Lower leg skin (tissue), 3 donors: ENCODE data around the gene ROGDI.

ENCODE experiments used
- CTCF ChIP-seq, 3 donors: fragments of 450-650 bp; IDR thresholded peaks; one replicate each; pipeline ENCODE4 v1.5.1; 2016; ENCODE audit warnings: antibody characterized with exemption in 3 of 3, mild to moderate bottlenecking in 3 of 3, moderate library complexity in 2 of 3
- POLR2A ChIP-seq, 2 donors: fragments of 450-650 bp; IDR thresholded peaks; one replicate each; pipeline ENCODE4 v1.6.1; 2016 to 2017; ENCODE audit warnings: antibody characterized with exemption in 2 of 2, mild to moderate bottlenecking in 1 of 2, moderate library complexity in 1 of 2

- no peak for TF ChIP-seq CTCF (IDR thresholded peaks at IDR 0.05)
- no peak for TF ChIP-seq POLR2A (IDR thresholded peaks at IDR 0.05)
These were observed 38.6 kb upstream of the ROGDI start for GRCh38 chr16:4840984-4841383.
